NCI-H748 treated with DMSO at 0.1 percent for 48 hours (cell line): ENCODE data around the gene ZNF322.

Experiments
- DNase-seq: peaks from one replicate; lab custom pipeline; 2025; lab: John Stamatoyannopoulos, UW

ZNF322 gene

DNA sequence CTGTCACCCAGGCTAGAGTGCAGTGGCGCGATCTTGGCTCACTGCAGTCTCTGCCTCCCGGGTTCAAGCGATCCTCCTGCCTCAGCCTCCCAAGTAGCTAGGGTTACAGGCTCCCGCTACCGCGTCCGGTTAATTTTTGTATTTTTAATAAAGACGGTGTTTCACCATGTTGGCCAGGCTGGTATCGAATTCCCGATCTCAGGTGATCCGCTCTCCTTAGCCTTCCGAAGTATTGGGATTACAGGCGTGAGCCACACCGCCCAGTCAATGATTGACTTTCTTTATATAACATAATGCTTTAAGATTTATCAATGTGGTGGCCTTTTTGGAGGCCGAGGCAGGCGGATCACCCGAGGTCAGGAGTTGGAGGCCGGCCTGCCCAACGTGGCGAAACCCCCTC is 70.6 kb downstream of the ZNF322 start:
- no peak for DNase-seq
